OCI-LY7 (cell line): ENCODE data around the gene ITGAD. TPM values are rescaled to one million over a fixed set of nuclear protein-coding genes. Genes with fewer than 3 reads are reported as not detected.

ENCODE experiments used
- BruUV-seq: library from RNA; stranded (reverse); fragments of 400-500 nt; replicated peaks from 2 replicates; lab custom pipeline; 2021; lab: Mats Ljungman, UMichigan
- CTCF ChIA-PET: fragments of 300-600 bp; sonication (Branson Sonifier 250); formaldehyde crosslinking; loops from one replicate; lab custom pipeline; 2022; ENCODE audit warnings: antibody characterized with exemption; ENCODE audit not compliant: unreplicated experiment; lab: Charles Lee
- POLR2A ChIA-PET: fragments of 300-600 bp; sonication (Branson Sonifier 250); formaldehyde crosslinking; loops from one replicate; lab custom pipeline; 2022; ENCODE audit warnings: antibody characterized with exemption; lab: Charles Lee
- DNase-seq: peaks from one replicate; pipeline ENCODE4 v3.0.0-alpha.2; 2015; ENCODE audit warnings: low spot score
- H2AFZ ChIP-seq: fragments of 200-600 bp; sonication (generic), shearing (Covaris generic); 2 replicates; pipeline ENCODE4 v1.6.1; 2014; ENCODE audit warnings: mild to moderate bottlenecking, antibody characterized with exemption, low read length, moderate library complexity
- H3K27ac ChIP-seq: fragments of 200-600 bp; sonication (generic); 2 replicates; pipeline ENCODE4 v1.5.1; 2014; ENCODE audit warnings: mixed run types, low read depth, mild to moderate bottlenecking, moderate library complexity, low read length, inconsistent platforms; ENCODE audit not compliant: poor library complexity, severe bottlenecking
- H3K36me3 ChIP-seq: fragments of 200-600 bp; sonication (generic); 2 replicates; pipeline ENCODE4 v1.6.1; 2014; ENCODE audit warnings: mild to moderate bottlenecking, antibody characterized with exemption, low read length, moderate library complexity, mixed read lengths; ENCODE audit not compliant: insufficient read depth
- H3K4me1 ChIP-seq: fragments of 200-600 bp; sonication (generic); 2 replicates; pipeline ENCODE4 v1.5.1; 2014; ENCODE audit warnings: mild to moderate bottlenecking, low read length; ENCODE audit not compliant: insufficient read depth, poor library complexity, severe bottlenecking
- H3K4me2 ChIP-seq: fragments of 200-600 bp; sonication (generic); 2 replicates; pipeline ENCODE4 v1.6.1; 2014; ENCODE audit warnings: mild to moderate bottlenecking, low read length
- H3K4me3 ChIP-seq: fragments of 200-600 bp; sonication (generic); 2 replicates; pipeline ENCODE4 v1.5.1; 2014; ENCODE audit warnings: mild to moderate bottlenecking, low read depth, low read length; ENCODE audit not compliant: poor library complexity, severe bottlenecking
- H3K79me2 ChIP-seq: fragments of 200-600 bp; sonication (generic); 2 replicates; pipeline ENCODE4 v1.6.1; 2016; ENCODE audit warnings: low read depth, mild to moderate bottlenecking, low read length, moderate library complexity, mixed read lengths; ENCODE audit not compliant: insufficient read depth
- H3K9me2 ChIP-seq: fragments of 200-600 bp; sonication (generic); 2 replicates; pipeline ENCODE4 v1.6.1; 2016; ENCODE audit warnings: mild to moderate bottlenecking, low read length, mixed read lengths; ENCODE audit not compliant: insufficient read depth
- H3K9me3 ChIP-seq: fragments of 200-600 bp; sonication (generic); 2 replicates; pipeline ENCODE4 v1.6.1; 2014; ENCODE audit warnings: mild to moderate bottlenecking, mixed run types, low read length, mixed read lengths
- H4K20me1 ChIP-seq: fragments of 200-600 bp; sonication (generic); 2 replicates; pipeline ENCODE4 v1.6.1; 2014; ENCODE audit warnings: mild to moderate bottlenecking, antibody characterized with exemption, low read length, moderate library complexity, mixed read lengths; ENCODE audit not compliant: insufficient read depth
- EZH2phosphoT487 ChIP-seq: fragments of 200-600 bp; sonication (generic); IDR thresholded peaks from 2 replicates; pipeline ENCODE4 v1.6.1; 2018; ENCODE audit warnings: low read depth, borderline replicate concordance, mild to moderate bottlenecking, mixed run types, antibody characterized with exemption, low read length, moderate library complexity, mixed read lengths
- intact Hi-C: fragments of 100-400 bp; cut with micrococcal nuclease; formaldehyde crosslinking; loops from one replicate; pipeline ENCODE4 v1.10.0; 2022; ENCODE audit not compliant: unreplicated experiment
- total RNA-seq, 2 experiments: library from RNA; depleted of rRNA in 1 of 2; stranded (reverse); fragments of >200 nt in 1 of 2; shearing (Covaris generic) in 1 of 2; gene quantifications; 2 replicates each; pipeline ENCODE4 v1.2.3, GENCODE V29; 2014 to 2022
- TF ChIP-seq, protein P1 (sequence below): fragments of 200-600 bp; sonication (generic); conservative IDR thresholded peaks from 2 replicates; pipeline ENCODE4 v1.5.1; 2014; ENCODE audit warnings: mild to moderate bottlenecking, antibody characterized with exemption, low read length, moderate library complexity, mixed read lengths

Gene ITGAD
- total RNA-seq, 2 experiments from 2014 or later = not detected

DNA sequence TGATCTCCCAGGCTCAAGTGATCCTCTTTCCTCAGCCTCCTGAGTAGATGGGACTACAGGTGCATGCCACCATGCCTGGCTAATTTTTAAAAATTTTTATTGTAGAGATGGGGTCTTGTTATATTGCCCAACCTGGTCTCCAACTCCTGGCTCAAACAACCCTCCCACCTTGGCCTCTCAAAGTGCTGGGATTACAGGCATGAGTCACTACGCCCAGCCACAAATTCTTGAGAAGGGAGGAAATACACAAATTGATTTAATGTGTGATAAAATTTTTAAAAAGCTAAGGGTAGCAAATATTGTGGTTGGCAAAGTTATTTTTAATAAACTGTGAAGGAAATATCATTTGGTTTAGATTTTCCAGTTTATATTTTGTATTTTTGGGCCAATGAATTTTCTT lies 9.6 kb downstream of the ITGAD start:
- POLR2A ChIA-PET = no interaction called here
- Histone ChIP-seq H3K79me2 (no peaks in the 10 kb centered on the region), H3K4me2 (no peak overlapping the region), H3K9me2 (no peaks in the 10 kb centered on the region), H3K4me3 (no peak overlapping the region), H3K9me3 (no peaks in the 10 kb centered on the region), H3K36me3 (no peaks in the 10 kb centered on the region), H4K20me1 (no peaks in the 10 kb centered on the region), H3K27ac (no peak overlapping the region), H3K4me1 (no peaks in the 10 kb centered on the region), H2AFZ (no peak overlapping the region)
- intact Hi-C loops = no loop called here
- TF ChIP-seq, protein P1, sequence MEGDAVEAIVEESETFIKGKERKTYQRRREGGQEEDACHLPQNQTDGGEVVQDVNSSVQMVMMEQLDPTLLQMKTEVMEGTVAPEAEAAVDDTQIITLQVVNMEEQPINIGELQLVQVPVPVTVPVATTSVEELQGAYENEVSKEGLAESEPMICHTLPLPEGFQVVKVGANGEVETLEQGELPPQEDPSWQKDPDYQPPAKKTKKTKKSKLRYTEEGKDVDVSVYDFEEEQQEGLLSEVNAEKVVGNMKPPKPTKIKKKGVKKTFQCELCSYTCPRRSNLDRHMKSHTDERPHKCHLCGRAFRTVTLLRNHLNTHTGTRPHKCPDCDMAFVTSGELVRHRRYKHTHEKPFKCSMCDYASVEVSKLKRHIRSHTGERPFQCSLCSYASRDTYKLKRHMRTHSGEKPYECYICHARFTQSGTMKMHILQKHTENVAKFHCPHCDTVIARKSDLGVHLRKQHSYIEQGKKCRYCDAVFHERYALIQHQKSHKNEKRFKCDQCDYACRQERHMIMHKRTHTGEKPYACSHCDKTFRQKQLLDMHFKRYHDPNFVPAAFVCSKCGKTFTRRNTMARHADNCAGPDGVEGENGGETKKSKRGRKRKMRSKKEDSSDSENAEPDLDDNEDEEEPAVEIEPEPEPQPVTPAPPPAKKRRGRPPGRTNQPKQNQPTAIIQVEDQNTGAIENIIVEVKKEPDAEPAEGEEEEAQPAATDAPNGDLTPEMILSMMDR = no peak
- TF ChIP-seq EZH2phosphoT487 = no peak
- BruUV-seq = no TSS peak
- no peak for DNase-seq
- CTCF ChIA-PET = no interaction called here

DNA sequence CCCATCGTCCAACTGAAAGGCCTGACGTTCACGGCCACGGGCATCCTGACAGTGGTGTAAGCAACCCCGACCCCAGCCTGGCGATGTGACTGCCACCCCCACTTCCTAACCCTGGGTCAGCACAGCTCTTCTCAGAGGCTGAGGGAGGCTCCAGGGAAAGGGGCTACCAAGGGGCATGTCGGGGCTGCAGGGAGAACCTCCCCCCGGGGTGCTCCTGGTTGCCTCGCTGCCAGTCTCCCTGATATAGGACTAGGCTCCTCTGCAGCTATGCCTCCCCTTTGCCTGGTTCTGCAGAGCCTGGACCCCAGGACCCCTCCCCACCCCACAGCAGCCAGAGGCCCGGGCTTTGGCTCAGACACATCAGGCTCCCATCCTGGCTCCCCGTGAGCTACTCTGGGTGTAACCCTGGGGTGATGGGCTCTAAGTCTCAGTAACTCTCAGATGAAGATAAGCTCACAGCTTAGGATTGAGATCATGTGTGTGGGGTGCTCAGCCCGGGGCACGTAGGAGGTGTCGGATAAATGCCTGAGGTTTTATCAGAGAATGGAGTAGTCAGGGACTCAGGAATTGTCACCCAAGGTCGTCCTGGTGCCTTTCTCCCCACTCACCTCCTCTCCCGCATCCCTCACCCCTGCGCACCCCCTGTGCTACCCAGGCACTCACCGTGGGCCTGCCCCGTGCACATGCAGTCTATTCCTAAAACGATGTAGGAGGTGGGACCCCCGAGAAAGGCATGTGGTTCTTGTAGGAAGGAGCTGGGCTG lies 10.6 kb downstream of the ITGAD start:
- no peak for DNase-seq
- H4K20me1 ChIP-seq = no peaks in the 10 kb centered on the region
- H3K36me3 ChIP-seq = no peaks in the 10 kb centered on the region
- H3K79me2 ChIP-seq = no peaks in the 10 kb centered on the region
- no peak overlapping the region for H3K4me2 ChIP-seq
- H3K9me3 ChIP-seq = no peaks in the 10 kb centered on the region
- ChIA-PET POLR2A (no interaction called here), CTCF (no interaction called here)
- H3K4me1 ChIP-seq = no peaks in the 10 kb centered on the region
- H3K4me3 ChIP-seq = no peak overlapping the region
- no peaks in the 10 kb centered on the region for H3K9me2 ChIP-seq
- no TSS peak for BruUV-seq
- no peak overlapping the region for H3K27ac ChIP-seq
- no peak for TF ChIP-seq EZH2phosphoT487
- TF ChIP-seq, protein P1 = no peak
- H2AFZ ChIP-seq = no peak overlapping the region
- intact Hi-C loops = no loop called here

DNA sequence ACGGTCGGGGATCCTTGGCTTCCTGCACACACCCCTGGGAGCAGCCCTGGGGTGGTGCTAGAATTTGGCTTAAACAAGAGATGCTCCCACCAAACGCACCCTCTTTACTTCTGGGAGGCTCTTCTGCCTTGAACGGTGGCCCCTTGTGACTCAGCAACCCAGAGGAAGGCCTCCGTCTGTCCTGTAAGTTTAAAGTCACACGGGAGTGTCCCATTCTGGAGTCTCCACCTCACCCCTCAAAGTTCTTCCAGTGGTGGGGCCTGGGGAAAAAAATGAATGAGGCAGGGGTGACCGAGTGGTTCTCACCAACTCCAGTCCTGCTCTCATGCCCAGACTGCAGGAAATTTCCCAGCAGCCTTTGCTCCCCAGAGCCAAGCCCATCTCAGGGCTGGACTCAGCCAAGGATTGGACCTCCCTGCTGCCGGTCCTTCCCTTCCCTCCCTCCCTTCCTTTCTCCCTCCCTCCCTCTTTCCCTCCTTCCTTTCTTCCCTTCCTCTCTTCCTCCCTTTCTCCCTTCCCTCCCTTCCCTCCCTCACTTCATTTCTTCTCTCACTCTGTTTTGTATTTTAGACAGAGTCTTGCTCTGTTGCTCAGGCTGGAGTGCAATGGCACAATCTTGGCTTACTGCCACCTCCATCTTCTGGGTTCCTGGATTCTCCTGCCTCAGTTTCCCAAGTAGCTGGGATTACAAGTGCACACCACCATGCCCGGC lies 11.4 kb downstream of the ITGAD start:
- DNase-seq = no peak
- ChIA-PET CTCF (no interaction called here), POLR2A (no interaction called here)
- TF ChIP-seq EZH2phosphoT487 = no peak
- TF ChIP-seq, protein P1 = no peak
- Histone ChIP-seq H3K9me3 (no peaks in the 10 kb centered on the region), H3K9me2 (no peaks in the 10 kb centered on the region), H4K20me1 (no peaks in the 10 kb centered on the region), H2AFZ (no peak overlapping the region), H3K79me2 (no peaks in the 10 kb centered on the region), H3K4me3 (no peak overlapping the region), H3K27ac (no peak overlapping the region), H3K4me2 (no peak overlapping the region), H3K4me1 (no peaks in the 10 kb centered on the region), H3K36me3 (no peaks in the 10 kb centered on the region)
- no TSS peak for BruUV-seq
- intact Hi-C loops = no loop called here
